NCI-H510A (cell line): Measurements from ENCODE around the gene ANKRD33B.
"Not testable (repeated sequence)": the region's sequence is repeated elsewhere in the genome, so short reads cannot be mapped to it uniquely, and the experiment has no call there.

Source experiments
- DNase-seq: peaks from one replicate; lab custom pipeline; 2025; lab: John Stamatoyannopoulos, UW

ANKRD33B gene

DNA sequence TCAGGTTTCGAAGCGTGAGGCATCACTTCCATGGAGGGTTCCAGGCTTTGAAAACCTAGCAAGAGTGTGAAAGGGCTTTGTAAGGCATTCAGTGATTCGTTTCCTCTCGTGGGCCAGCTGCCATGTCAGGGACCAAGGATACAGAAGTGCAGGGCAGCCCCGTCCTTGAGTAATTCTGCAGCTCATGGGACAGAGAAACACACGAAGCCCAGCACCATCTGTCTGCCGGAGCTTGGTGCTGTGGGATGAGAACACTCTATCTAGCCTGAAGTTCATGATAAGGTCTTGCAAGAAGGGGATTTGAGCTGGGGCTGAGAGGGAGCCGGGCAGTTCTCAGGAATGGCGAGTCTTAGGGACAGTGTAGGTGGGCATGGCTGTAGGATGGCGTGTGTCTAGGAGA, 55.8 kb downstream of the ANKRD33B start:
- no peak for DNase-seq

DNA sequence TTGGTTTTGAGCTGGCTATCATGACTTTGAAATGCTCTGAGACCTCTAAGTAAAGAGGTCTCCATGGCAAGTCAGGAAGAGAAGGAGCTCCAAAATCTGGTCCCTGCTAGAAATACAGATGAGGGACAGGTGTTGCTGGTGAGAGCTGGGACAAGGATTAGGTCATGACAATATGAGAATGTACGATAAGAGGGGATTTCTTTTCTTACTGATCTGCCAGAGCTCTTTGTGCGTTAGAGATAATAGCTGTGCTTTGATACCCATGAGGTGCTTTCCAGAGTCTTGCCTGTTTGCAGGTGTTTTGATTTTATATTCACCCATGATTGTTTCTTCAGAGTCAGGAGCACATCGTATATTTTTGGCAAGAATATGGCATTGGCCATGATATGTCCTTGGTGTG, 56.5 kb downstream of the ANKRD33B start:
- DNase-seq, result no peak

DNA sequence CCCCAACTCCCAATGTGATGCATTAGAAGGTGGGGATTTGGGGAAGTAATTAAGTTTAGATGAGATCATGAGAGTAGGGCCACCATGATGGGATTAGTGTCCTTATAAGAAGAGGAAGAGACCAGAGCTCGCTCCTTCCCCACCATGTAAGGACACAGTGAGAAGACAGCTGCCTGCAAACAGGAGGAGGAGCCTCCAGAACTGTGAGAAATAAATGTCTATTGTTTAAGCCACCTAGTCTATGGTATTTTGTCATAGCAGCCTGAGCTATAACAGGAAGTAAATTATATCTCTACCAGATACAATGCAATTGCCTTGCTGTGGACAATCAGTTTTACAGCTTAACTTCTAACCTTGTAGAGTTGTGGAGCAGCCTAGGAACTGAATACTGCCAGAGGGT, 58.0 kb downstream of the ANKRD33B start:
- DNase-seq, result no peak

DNA sequence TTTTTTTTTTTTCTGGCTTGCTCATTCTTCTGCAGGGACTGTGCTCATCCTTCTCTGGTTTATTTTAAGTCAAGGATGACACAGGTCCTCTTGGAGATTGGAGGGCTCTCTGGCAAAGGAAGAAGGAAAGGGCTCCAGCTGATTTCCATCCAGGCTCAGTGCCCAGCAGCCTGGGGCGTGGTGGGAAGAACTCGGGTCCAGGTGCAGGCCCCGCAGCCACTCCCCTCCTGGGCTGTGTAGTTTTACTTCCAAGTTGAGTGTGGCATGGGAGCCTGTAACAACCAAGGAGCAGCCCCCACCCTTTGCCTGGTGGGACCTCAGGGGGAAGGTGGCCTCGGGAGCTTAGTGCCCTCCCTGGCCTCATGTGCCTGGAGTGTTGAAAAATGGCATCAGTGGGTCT, 58.9 kb downstream of the ANKRD33B start:
- DNase-seq, result no peak

DNA sequence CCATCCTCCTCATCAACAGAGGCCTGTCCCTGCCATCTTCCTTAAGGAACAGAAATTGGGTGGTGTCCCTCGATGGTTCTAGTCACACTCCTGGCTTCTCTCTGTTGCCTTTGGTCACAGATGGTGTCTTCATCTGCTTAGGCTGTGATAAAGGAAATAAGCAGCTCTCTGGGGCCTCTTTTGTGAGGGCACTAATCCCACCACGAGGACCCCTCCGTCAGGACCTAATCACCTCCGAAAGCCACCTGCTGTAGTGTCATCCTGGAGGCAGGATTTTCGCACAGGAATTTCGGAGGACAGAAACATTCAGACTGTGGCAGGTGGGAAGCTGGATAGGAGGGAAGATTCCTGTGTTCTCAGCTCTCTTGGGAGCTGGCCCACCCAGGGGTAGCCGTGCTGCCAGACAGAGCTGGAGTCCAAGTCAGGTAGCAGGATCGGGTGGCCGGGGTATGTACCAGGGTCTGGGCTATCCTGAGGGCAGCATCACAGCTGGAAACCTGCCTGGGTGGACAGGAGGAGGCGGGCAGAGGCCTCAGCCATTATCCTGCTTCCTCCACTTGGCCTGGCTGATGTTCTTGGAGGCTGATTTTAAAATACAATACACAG, 59.5 kb downstream of the ANKRD33B start:
- no peak for DNase-seq

DNA sequence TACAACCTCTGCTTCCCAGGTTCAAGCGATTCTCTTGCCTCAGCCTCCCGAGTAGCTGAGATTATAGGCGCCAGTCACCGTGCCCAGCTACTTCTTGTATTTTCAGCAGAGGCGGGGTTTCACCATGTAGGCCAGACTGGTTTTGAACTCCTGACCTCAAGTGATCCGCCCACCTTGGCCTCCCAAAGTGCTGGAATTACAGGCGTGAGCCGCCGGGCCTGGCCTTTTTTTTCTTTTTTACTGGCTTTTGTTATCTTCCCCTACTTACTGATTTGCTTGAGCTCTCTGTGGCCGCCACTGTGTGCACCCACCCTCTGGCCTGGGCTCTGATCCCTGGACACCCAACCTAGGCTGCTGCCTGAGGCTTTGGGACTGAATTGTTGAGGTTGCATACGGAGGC, 60.3 kb downstream of the ANKRD33B start:
- DNase-seq, result no peak

DNA sequence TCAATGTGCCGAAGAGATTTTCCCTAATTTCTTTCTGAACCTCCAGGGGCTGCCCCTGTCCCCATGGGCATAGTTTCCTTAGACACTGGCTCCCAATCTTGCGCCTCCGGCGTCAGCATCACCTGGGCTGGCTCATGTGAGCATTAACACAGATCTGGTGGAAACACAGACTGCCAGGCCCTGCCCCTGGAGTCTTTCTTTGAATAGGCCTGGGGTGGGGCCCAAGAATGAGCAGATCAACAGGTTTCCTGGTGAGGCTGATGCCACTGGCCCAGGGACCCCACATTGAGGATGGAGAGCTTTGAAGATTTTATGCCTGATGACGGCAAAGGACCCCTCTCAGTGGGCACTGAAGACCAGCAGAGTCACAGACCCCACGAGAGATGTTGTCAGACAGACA, 60.8 kb downstream of the ANKRD33B start:
- no peak for DNase-seq

DNA sequence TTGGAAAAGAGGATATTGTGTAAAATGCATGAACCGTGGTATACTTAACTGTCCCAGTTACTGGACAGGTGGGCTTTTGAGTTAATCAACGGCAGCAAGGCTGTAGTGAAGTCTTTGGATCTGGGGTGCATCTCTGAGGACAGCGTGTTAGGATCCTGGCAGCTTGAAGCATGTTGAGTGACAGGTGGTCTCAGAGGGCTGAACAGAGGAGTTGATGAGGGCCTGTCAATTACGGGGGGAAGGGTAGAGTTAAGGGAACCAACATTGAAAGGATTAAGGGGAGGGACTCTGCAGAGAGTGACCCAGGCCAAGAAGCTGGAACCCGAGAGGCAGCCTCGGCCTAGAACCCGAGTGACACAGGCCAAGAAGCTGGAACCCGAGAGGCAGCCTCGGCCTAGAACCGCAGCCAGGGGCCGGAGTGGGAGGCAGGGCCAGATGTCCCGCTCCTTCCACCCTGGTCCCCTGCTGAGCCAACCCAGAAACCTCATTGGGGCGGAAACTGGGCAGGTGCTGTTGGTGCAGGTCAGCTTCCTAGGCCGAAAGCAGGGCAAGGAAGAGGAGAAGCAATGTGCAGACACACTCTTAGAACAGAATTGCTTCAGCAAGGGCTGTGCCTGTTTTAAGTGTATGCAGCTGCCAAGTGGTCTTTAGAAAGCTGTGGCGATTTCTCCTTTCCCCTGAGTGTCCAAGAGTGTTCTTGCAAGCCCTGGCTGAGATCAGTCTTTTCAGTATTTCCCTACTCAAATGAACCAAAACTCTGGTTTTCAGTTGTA, 62.0 kb downstream of the ANKRD33B start:
- DNase-seq, result no peak

DNA sequence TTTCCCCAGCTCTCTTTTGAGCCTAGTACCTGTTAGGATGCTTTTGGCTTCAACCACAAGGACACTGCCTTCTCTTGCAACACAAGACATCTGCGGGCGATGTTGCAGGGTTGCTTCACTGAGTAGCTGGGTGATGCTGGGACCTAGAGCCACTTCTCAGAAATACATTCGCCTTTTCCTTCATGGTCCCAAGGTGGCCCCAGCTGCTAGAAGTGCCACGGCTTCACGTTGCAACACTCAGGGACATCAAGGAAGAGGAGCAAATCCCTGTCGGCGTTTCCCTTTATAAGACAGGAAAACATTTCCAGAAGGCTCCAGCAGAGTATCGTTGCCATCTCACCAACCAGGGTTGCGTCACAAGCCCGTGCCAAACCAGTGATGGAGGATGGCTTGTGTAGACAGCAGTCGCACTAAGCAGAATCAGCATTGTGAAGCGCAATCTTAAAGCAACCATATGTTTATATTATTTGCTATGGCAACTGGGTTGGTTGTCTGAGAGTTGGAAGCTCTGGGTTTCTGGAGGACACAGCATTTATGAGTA, 62.7 kb downstream of the ANKRD33B start:
- DNase-seq, result no peak

DNA sequence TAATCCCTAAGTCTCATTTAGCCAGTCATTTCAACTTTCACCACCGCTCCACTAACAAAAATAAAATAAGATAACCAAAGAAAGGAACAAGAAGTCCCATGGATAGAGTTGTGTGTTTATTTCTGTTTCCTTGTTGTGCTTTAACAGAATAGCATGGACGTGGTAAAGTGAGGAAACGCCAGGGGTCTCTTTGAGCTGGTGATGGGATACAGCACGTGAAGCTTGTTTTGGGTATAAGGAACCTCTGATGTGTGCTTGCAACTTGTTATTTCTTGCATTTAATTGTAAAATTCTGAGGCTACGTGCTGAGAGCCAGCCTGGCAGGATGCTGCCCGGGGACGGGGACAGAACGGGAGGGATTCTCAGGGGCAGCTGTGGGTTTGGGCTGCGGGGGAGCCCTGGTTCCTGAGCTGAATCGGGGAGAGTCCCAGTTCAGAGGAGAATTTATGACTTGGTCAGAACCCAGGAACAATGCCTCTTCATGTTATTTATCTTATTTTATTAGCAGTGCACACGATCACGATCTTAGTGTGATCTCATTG, 63.4 kb downstream of the ANKRD33B start:
- no peak for DNase-seq

DNA sequence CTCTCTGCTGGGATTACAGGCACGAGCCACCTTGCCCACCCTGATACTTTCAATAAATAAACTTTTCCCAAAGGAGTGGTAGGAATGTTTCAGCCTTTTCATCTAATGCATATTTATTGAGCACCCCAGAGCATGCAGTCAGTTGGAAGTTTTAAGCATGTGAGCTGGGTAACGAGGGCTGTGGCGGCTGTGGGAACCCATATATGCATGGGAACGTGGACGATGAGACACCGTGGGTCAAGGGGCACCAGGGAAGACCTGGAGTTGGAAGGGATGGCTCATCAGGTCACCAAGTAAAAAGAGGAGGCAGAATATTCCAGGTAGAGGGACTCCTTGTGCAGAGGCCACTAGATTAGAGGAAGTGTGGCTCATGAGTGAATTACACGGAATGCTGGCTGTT, 64.7 kb downstream of the ANKRD33B start:
- no peak for DNase-seq

DNA sequence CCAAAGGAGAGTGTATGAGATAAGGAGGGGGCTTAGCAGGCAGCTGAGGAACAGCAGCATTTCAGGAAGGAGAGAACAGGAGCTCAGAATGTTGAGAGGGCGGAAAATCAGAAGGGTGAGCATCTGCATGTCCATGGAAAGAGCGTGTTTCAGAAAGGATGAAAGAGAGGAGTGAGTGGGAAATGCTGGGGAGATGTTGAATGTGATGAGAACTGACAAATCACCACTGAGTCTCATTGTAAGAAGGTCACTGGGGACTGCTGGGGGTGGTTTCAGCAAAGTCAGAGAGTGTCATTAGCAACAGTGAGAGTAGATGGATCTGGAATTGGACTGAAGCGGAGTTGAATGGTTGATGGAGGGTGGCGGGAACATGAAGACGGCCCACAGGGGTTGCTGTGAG, 65.8 kb downstream of the ANKRD33B start:
- no peak for DNase-seq

DNA sequence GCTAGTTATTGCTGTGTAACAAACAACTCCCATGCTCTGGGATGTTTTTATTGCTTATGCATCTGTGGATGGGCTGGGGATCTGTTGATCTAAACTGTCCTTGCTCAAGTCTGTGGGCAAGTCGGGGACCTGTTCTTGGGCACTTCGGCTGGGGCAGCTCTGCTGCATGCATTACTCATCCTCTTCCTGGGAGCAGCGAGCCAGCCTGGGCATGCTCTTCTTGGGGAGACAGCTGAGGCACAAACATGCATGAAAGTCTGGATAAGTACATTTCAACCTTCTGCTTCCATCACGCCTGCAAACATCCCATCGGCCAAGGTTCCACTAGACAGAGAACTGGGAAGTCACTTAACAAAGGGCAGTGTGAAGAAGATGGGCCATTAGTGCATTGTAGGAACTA, 66.3 kb downstream of the ANKRD33B start:
- no peak for DNase-seq

DNA sequence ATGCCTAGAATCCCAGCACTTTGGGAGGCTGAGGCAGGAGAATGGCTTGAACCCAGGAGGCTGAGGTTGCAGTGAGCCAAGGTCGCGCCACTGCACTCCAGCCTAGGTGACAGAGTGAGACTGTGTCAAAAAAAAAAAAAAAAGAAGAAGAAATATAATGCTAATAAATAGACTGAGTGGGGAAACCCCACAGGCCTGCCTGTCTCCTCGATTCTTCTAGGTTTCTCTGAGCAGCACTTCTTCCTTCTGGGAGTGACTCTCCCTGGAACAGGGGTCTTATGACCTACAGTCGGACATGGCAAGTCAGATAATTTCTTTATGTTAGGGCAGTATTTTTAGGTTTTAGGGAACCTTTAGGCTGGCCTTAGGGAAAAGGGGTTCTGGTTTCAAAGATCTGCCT, 66.9 kb downstream of the ANKRD33B start:
- DNase-seq, result not testable (repeated sequence)

DNA sequence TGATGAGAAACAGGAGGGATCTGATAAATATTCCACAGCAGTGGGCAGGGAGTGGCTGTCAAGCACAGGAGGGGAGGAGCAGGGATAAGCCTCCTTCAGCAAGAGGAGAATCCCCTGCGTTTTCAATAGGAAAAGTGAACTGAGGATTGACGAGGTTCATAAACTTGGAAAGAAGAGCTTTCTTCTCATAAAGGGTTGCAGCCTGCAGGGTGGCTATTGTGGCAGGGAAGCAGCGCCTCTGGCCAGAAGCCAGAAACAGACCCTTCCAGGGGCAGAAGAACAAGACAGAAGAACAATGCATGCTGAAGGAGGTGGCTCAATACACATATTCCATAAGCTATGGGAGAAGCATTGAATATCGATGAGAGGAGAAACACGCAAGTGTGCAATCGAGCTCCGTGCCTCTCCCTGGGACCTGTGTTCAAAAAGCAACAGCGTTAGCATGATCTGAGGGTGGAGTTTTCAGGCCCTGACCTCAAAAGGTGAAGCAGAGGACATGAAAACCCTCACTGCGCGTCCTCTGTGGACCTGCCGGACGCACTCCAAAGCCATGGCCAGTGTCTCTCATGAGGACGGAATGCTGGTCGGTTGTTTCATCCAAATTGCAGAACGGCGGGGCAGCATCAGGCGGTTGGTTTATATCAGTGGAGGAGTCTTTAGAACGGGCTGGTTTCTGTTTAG, 67.6 kb downstream of the ANKRD33B start:
- no peak for DNase-seq

DNA sequence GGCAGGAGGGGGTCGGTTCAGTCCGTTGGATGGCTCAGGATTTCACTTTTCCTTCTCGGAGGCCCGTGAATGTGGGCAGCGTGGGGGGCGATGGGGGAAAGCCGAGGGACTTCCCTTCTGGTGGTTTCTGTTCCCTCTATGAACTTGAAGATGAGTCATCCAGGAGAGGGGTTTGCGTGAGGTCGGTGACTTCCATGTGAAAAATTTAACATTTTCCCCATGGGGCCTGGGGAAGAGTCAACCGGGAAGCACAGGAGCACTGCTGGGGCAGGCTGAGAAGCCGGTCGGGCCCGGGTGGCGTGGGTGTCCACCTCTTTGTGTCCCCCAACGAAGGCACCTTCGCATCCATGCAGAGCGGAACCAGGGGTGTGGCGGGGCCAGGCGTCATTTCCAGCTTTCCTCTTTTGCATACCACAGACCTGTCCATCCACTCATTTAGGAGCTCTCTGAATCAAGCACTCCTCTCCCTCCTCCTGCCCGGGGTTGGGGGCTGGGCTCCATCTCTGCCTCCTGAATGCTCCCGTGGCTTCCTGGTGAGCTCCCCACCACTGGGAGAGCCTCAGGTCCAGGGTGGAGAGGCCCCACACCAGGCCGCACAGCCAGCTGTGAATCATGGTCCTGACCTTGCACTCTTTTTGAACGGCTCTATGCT, 68.4 kb downstream of the ANKRD33B start:
- DNase-seq, result no peak

DNA sequence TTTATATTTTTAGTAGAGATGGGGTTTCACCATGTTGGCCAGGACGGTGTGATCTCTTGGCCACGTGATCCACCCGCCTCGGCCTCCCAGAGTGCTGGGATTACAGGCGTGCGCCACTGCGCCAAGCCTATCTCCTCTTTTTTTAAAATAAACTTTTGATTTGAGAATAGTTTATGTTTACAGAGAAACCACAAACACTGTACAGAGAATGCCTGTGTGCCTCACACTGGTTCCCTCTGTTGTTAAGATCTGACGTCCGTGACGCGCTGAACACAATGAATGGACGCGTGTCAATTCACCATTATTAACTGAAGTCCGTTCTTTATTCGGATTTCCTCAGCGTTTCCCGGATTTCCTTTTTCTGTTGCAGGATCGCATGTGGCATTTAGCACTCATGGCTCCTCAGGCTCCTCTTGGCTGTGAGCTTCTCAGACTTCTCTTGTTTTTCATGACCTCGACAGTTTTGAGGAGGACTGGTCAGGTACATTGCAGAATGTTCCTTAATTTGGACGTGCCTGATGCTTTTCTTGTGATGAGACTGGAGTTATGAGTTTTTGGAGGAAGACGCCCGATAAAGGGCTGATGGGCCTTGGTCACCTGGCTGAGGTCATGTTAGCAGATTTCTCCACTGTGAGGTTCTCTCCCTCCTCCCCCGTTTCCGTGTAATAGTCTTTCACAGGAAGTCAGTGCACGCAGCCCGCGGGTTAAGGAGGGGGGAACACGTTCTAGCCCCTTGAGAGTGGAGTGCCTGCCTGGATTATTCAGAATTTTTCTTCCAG, 69.6 kb downstream of the ANKRD33B start:
- DNase-seq, result no peak

DNA sequence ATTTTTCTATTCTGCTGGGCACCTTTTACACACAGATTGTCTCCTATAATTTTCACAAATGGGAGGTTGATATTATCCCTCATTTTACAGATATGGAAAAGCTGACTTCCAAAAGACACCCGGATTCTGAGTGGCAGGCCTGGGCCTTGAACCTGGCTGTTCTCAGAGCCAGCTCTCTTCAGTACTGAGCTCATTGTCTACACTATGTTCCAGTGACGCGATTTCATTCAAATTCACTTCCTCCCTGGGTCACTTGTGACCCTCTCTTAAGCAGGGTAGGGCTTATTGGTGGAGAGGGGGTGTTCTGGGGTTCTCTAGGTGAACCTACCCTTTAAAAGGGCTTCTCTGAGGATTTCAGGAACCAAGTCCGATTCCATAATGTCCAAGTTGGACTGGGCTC, 70.2 kb downstream of the ANKRD33B start:
- DNase-seq, result no peak

DNA sequence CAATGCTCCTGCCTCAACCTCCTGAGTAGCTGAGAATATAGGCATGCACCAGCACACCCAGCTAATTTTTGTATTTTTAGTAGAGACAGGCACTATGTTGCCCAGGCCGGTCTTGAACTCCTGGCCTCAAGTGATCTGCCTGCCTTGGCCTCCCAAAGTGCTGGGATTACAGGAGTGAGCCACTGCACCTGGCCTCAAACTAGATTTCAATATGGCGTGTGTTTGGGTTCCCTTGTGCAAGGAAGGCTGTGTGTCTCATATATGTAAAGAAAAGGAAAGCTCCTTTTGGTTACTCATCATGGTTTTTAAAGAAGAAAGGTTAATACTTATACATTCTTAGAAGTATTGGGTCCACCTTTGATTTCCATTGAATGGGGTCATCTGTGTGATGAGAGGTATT, 70.7 kb downstream of the ANKRD33B start:
- no peak for DNase-seq

DNA sequence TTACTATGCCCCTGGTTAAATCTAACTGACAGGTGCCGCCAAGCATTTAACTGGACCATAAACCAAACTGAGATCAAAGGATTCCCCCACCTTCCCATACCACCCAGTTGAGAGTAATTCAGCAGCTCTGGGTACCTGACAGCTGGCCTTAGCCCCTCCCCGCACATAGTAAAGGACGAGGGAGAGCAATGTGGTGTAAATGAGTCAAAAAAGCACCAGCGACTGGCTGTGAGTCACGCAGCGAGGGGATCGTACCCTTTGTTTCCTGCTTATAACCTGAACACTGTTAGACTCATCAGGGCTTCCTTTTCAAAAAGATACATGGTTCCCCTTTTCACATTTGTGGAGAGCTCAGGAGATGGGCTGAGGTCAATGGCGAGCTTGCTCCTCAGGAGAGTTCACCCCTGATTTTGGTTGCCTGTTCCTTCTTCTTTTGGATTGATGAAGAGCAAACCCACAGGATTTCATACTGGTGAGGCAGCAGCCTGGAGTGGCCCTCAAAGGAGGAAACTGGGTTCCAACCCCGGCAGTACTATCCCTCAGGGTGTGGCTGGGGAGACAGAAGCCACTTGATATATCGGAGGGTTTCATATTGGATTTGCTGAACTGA, 71.5 kb downstream of the ANKRD33B start:
- DNase-seq, result no peak

DNA sequence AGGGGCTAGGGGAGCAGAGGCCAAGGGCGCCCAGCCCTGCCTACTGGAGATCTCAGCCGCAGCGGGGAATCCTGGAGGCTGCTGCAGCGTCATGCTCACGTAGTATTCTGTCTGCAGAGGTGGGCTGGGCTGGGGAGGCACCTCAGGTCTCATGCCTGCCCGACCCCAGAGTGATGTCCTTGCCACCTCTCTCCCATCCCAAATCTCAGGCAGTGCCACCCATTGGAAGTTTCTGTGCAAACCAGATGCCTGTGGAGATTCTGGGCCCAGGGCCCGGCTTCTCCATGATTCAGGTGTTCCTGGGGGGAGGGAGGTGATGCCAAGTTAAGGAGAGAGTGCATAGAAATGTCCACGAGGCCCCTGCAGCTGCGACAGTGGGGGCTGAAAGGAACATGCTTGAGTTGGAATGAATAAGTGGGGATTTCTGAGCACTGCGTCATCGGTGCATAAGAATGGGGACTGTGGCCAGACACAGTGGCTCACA, 72.0 kb downstream of the ANKRD33B start:
- no peak for DNase-seq
